Measurements from ENCODE around the gene RBMXL3. TPM values are rescaled to one million over a fixed set of nuclear protein-coding genes. Genes with fewer than 3 reads are reported as not detected.

Gene RBMXL3
- total and polyA plus RNA-seq, 2 of the 8 experiments (the other 6 are each of a cell fraction or from before 2014, with no cell fraction given) = not detected

DNA sequence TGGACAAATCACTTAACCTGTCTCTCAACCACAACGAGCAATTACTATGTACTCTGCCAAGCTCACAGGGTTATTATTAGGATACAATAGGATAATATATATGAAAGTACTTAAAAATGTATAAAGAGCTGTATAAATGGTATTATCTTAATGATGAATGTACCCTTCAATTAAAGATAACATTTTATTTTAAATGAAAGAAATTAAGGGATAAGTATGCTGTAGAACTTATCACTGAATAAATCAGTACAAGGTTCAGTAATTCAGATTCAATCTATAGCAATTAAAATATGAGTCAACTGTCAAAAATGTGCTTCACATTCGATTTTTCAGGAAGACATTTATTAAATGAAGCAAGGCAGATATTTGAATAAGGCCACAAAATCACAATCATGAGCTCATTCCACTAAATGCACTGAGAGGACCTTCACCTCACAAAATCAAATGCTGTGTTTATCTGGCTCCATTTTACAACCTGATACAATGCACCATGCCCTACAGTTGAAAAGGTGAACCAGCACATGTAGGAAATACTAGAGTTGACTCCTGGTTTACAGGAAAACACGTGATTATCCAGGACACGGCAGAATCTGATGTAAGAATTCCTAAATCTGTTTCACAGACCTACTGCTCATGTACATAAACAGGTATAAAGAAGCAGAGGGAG lies 40.3 kb downstream of the RBMXL3 start:
- H3K4me3 ChIP-seq (ENCODE audit: extremely low read depth in 1 of 4, insufficient read depth in 2 of 4, low read depth in 3 of 4, low read length in 4 of 4) = no peak overlapping the region
- H3K4me2 ChIP-seq (ENCODE audit: insufficient read depth in 1 of 2, low read depth in 2 of 2, low read length in 2 of 2) = no peak overlapping the region
- TF ChIP-seq KDM4A (IDR thresholded peaks at IDR 0.05; ENCODE audit: low read depth, low read length, severe bottlenecking) (no peak), ATF3 (IDR thresholded peaks at IDR 0.05; ENCODE audit: insufficient read depth, low read depth, low read length) (no peak), BCL11A (IDR thresholded peaks at IDR 0.05; ENCODE audit: low read depth in 2 of 2, low read length in 2 of 2) (no peak), ASH2L (IDR thresholded peaks at IDR 0.05; ENCODE audit: low read length) (no peak), SP4 (IDR thresholded peaks at IDR 0.05; ENCODE audit: low read length) (no peak), EP300 (IDR thresholded peaks at IDR 0.05; ENCODE audit: borderline replicate concordance in 1 of 2, low read depth in 2 of 2, low read length in 2 of 2) (no peak), CBX8 (IDR thresholded peaks at IDR 0.05; ENCODE audit: borderline replicate concordance, low read depth, low read length) (no peak), RXRA (IDR thresholded peaks at IDR 0.05; ENCODE audit: insufficient read depth, low read depth, low read length) (no peak), CHD2 (IDR thresholded peaks at IDR 0.05; ENCODE audit: low read length) (no peak), CBX5 (IDR thresholded peaks at IDR 0.05; ENCODE audit: low read depth, low read length) (no peak), CEBPB (IDR thresholded peaks at IDR 0.05; ENCODE audit: low read depth, low read length) (no peak)
- TF ChIP-seq, protein P1, sequence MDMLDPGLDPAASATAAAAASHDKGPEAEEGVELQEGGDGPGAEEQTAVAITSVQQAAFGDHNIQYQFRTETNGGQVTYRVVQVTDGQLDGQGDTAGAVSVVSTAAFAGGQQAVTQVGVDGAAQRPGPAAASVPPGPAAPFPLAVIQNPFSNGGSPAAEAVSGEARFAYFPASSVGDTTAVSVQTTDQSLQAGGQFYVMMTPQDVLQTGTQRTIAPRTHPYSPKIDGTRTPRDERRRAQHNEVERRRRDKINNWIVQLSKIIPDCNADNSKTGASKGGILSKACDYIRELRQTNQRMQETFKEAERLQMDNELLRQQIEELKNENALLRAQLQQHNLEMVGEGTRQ (IDR thresholded peaks at IDR 0.05; ENCODE audit: low read length) = no peak

More for the DNA sequence above, 40.3 kb downstream of the RBMXL3 start:
- H2BK5ac ChIP-seq (ENCODE audit: low read depth, low read length) = no peak overlapping the region
- H3K36me3 ChIP-seq (ENCODE audit: control insufficient read depth in 2 of 4, insufficient read depth in 4 of 4, low read length in 3 of 4) = no peaks in the 10 kb centered on the region
- no peak overlapping the region for H3K27ac ChIP-seq (ENCODE audit: low read depth, low read length)
- H3K56ac ChIP-seq (replicated peaks; ENCODE audit: insufficient read length, low read depth, low read length) = no peak overlapping the region
- no peaks in the 10 kb centered on the region for H3K9me3 ChIP-seq (ENCODE audit: insufficient read depth in 2 of 2, low read depth in 1 of 2, low read length in 1 of 2)
- H4K8ac ChIP-seq (ENCODE audit: extremely low read depth, insufficient read depth, low read length) = no peak overlapping the region
- no peak overlapping the region for H2AFZ ChIP-seq (ENCODE audit: low read length)
- peaks cover 0 to 8% of the 10 kb centered on the region in 2 experiments; a peak in 2 of 4 replicates for H3K79me2 ChIP-seq (ENCODE audit: control insufficient read depth in 1 of 2, insufficient read depth in 2 of 2, low read length in 2 of 2)
- H3K4ac ChIP-seq (replicated peaks; ENCODE audit: insufficient read length, low read depth, low read length) = no peak overlapping the region
- H3K23ac ChIP-seq (ENCODE audit: insufficient read length) = no peak overlapping the region
- H4K91ac ChIP-seq (replicated peaks; ENCODE audit: insufficient read length, low read length) = no peak overlapping the region
- no peak overlapping the region for H2BK15ac ChIP-seq (ENCODE audit: low read length)
- no peak overlapping the region for H2BK20ac ChIP-seq (ENCODE audit: low read length)
- no peaks in the 10 kb centered on the region for H4K20me1 ChIP-seq (replicated peaks in 1 of 2; ENCODE audit: control insufficient read depth in 1 of 2, insufficient read depth in 2 of 2, low read length in 2 of 2)
- no peak overlapping the region for H2AK5ac ChIP-seq (ENCODE audit: low read depth, low read length)
- no peak overlapping the region for H3K14ac ChIP-seq (ENCODE audit: insufficient read length)
- H3K4me1 ChIP-seq (replicated peaks in 1 of 4; ENCODE audit: control insufficient read depth in 3 of 4, insufficient read depth in 4 of 4, low read length in 3 of 4) = no peaks in the 10 kb centered on the region; a peak in 1 of 7 replicates
- no peak overlapping the region for H3K9ac ChIP-seq (replicated peaks in 1 of 4; ENCODE audit: extremely low read depth in 1 of 4, low read depth in 3 of 4, low read length in 3 of 4)
- H3K18ac ChIP-seq (ENCODE audit: extremely low read depth, low read length) = no peak overlapping the region
- no peak for DNase-seq (ENCODE audit: low read depth in 1 of 2, low spot score in 2 of 2)
- POLR2A ChIA-PET (ENCODE audit: partially characterized antibody) = no interaction called here
- H3K23me2 ChIP-seq (ENCODE audit: low read depth, low read length) = no peaks in the 10 kb centered on the region
- H3K79me1 ChIP-seq (ENCODE audit: low read depth, low read length) = no peaks in the 10 kb centered on the region
- no peaks in the 10 kb centered on the region for H3K27me3 ChIP-seq (replicated peaks in 1 of 4; ENCODE audit: control insufficient read depth in 3 of 4, extremely low read depth in 1 of 4, insufficient read depth in 3 of 4, low read length in 3 of 4)
- CTCF ChIA-PET (ENCODE audit: partially characterized antibody) = no interaction called here
- H2BK120ac ChIP-seq (replicated peaks; ENCODE audit: low read depth, low read length) = no peak overlapping the region
- H4K5ac ChIP-seq (ENCODE audit: insufficient read length, low read depth, low read length) = no peak overlapping the region
- FAIRE-seq = no peak
- H2BK12ac ChIP-seq (ENCODE audit: low read depth, low read length) = no peak overlapping the region
- WGBS, 2 experiments (ENCODE audit: extremely low coverage in 1 of 2, insufficient coverage in 1 of 2, insufficient read length in 1 of 2, insufficient replicate concordance in 2 of 2, low coverage in 1 of 2, low lambda C conversion rate in 2 of 2, missing lambda C conversion rate in 1 of 2) = 75% methylated on average over 4 of the region's 4 CpGs; no CpG with 5 or more reads in 1 of the 2 experiments

All from H1 (cell line).